ENCODE results near the gene MESP2.

The MESP2 gene

GRCh38 chr15:89813381-89814111 lies 37.4 kb downstream of the MESP2 start:
- POLR2A ChIA-PET: no interaction called here
- no peak for DNase-seq (ENCODE audit: extremely low spot score)
- TF ChIP-seq PKNOX1 (IDR thresholded peaks at IDR 0.05): no peak
- no peak for TF ChIP-seq LEF1 (IDR thresholded peaks at IDR 0.05; ENCODE audit: borderline replicate concordance)
- no peak for TF ChIP-seq ARNT (IDR thresholded peaks at IDR 0.05)
- no peak for TF ChIP-seq SUZ12 (IDR thresholded peaks at IDR 0.05)
- no peak for TF ChIP-seq TARDBP (IDR thresholded peaks at IDR 0.05)
- TF ChIP-seq L3MBTL2 (conservative IDR thresholded peaks at IDR 0.05): no peak
- TF ChIP-seq FOXK2 (IDR thresholded peaks at IDR 0.05): no peak
- no peak for TF ChIP-seq CTBP1 (IDR thresholded peaks at IDR 0.05; ENCODE audit: borderline replicate concordance)
- no peak for TF ChIP-seq HDGF (IDR thresholded peaks at IDR 0.05; ENCODE audit: borderline replicate concordance)
- no peak for TF ChIP-seq FOXM1 (IDR thresholded peaks at IDR 0.05; ENCODE audit: borderline replicate concordance)
- TF ChIP-seq FOXA1 (IDR thresholded peaks at IDR 0.05): no peak
- TF ChIP-seq ELF4 (IDR thresholded peaks at IDR 0.05): no peak
- TF ChIP-seq SP1 (IDR thresholded peaks at IDR 0.05): no peak
- TF ChIP-seq NFRKB (IDR thresholded peaks at IDR 0.05): no peak
- no peak for TF ChIP-seq ZNF384 (IDR thresholded peaks at IDR 0.05)
- TF ChIP-seq BHLHE40 (IDR thresholded peaks at IDR 0.05; ENCODE audit: borderline replicate concordance): no peak
- CTCF ChIA-PET: no interaction called here

- CTCF ChIA-PET: no interaction called here
- no peak for DNase-seq (ENCODE audit: extremely low spot score)
- POLR2A ChIA-PET: no interaction called here
- TF ChIP-seq ELF4 (IDR thresholded peaks at IDR 0.05): no peak
- no peak for TF ChIP-seq HDGF (IDR thresholded peaks at IDR 0.05; ENCODE audit: borderline replicate concordance)
- no peak for TF ChIP-seq PKNOX1 (IDR thresholded peaks at IDR 0.05)
- TF ChIP-seq FOXA1 (IDR thresholded peaks at IDR 0.05): no peak
- no peak for TF ChIP-seq ARNT (IDR thresholded peaks at IDR 0.05)
- TF ChIP-seq L3MBTL2 (conservative IDR thresholded peaks at IDR 0.05): no peak
- no peak for TF ChIP-seq NFRKB (IDR thresholded peaks at IDR 0.05)
- TF ChIP-seq CTBP1 (IDR thresholded peaks at IDR 0.05; ENCODE audit: borderline replicate concordance): no peak
- TF ChIP-seq SP1 (IDR thresholded peaks at IDR 0.05): no peak
- no peak for TF ChIP-seq TARDBP (IDR thresholded peaks at IDR 0.05)
- no peak for TF ChIP-seq FOXM1 (IDR thresholded peaks at IDR 0.05; ENCODE audit: borderline replicate concordance)
- no peak for TF ChIP-seq BHLHE40 (IDR thresholded peaks at IDR 0.05; ENCODE audit: borderline replicate concordance)
- no peak for TF ChIP-seq LEF1 (IDR thresholded peaks at IDR 0.05; ENCODE audit: borderline replicate concordance)
- no peak for TF ChIP-seq SUZ12 (IDR thresholded peaks at IDR 0.05)
- TF ChIP-seq ZNF384 (IDR thresholded peaks at IDR 0.05): no peak
- no peak for TF ChIP-seq FOXK2 (IDR thresholded peaks at IDR 0.05)
Measured at GRCh38 chr15:89814112-89814742, 38.1 kb downstream of the MESP2 start.

GRCh38 chr15:89815769-89816168 lies 39.6 kb downstream of the MESP2 start:
- CTCF ChIA-PET: no interaction called here
- DNase-seq (ENCODE audit: extremely low spot score): no peak
- TF ChIP-seq PKNOX1 (IDR thresholded peaks at IDR 0.05) (no peak), LEF1 (IDR thresholded peaks at IDR 0.05; ENCODE audit: borderline replicate concordance) (no peak), ELF4 (IDR thresholded peaks at IDR 0.05) (no peak), SP1 (IDR thresholded peaks at IDR 0.05) (no peak), TARDBP (IDR thresholded peaks at IDR 0.05) (no peak), HDGF (IDR thresholded peaks at IDR 0.05; ENCODE audit: borderline replicate concordance) (no peak), SUZ12 (IDR thresholded peaks at IDR 0.05) (no peak), FOXK2 (IDR thresholded peaks at IDR 0.05) (no peak), ZNF384 (IDR thresholded peaks at IDR 0.05) (no peak), BHLHE40 (IDR thresholded peaks at IDR 0.05; ENCODE audit: borderline replicate concordance) (no peak)
- POLR2A ChIA-PET: no interaction called here

- TF ChIP-seq FOXA1 (IDR thresholded peaks at IDR 0.05) (no peak), L3MBTL2 (conservative IDR thresholded peaks at IDR 0.05) (no peak), ELF4 (IDR thresholded peaks at IDR 0.05) (no peak), BHLHE40 (IDR thresholded peaks at IDR 0.05; ENCODE audit: borderline replicate concordance) (no peak), TARDBP (IDR thresholded peaks at IDR 0.05) (no peak), SP1 (IDR thresholded peaks at IDR 0.05) (no peak), LEF1 (IDR thresholded peaks at IDR 0.05; ENCODE audit: borderline replicate concordance) (no peak), HDGF (IDR thresholded peaks at IDR 0.05; ENCODE audit: borderline replicate concordance) (no peak)
- ChIA-PET POLR2A (no interaction called here), CTCF (interaction anchor here (0.7 kb wide), 1 partner anchor 45 kb away, joined by 5 read pairs; no protein-coding TSS in a partner anchor)
- DNase-seq (ENCODE audit: extremely low spot score): no peak
Measured at GRCh38 chr15:89817701-89818280, 41.7 kb downstream of the MESP2 start.

- no peak for DNase-seq (ENCODE audit: extremely low spot score)
- TF ChIP-seq FOXA1 (IDR thresholded peaks at IDR 0.05) (no peak), HDGF (IDR thresholded peaks at IDR 0.05; ENCODE audit: borderline replicate concordance) (no peak), NFRKB (IDR thresholded peaks at IDR 0.05) (no peak), BHLHE40 (IDR thresholded peaks at IDR 0.05; ENCODE audit: borderline replicate concordance) (no peak), ZNF384 (IDR thresholded peaks at IDR 0.05) (no peak), CTBP1 (IDR thresholded peaks at IDR 0.05; ENCODE audit: borderline replicate concordance) (no peak), L3MBTL2 (conservative IDR thresholded peaks at IDR 0.05) (no peak)
- CTCF ChIA-PET: no interaction called here
- POLR2A ChIA-PET: no interaction called here
Measured at GRCh38 chr15:89818287-89818686, 42.2 kb downstream of the MESP2 start.

Measured in HEK293T (cell line).